Neural cell (in vitro differentiated cells): ENCODE data around the gene DCAF8. TPM values are rescaled to one million over a fixed set of nuclear protein-coding genes. Genes with fewer than 3 reads are reported as not detected.

Experiments used
- H2AFZ ChIP-seq: fragments of 200-600, 300-800 bp; sonication (generic), shearing (Covaris generic); 2 replicates; pipeline ENCODE4 v1.6.0; 2014; ENCODE audit warnings: low read depth, mild to moderate bottlenecking, antibody characterized with exemption, low read length, moderate library complexity
- H3F3A ChIP-seq: fragments of 200-600 bp; shearing (Covaris generic); 2 replicates; pipeline ENCODE4 v1.6.1; 2016; ENCODE audit warnings: mild to moderate bottlenecking, moderate library complexity, mixed read lengths, antibody characterized with exemption, low read length; ENCODE audit not compliant: insufficient read depth, poor library complexity, severe bottlenecking
- H3K27ac ChIP-seq: fragments of 200-600, 300-800 bp; sonication (generic), shearing (Covaris generic); 2 replicates; pipeline ENCODE4 v1.5.1; 2014; ENCODE audit warnings: mild to moderate bottlenecking, low read length, moderate library complexity
- H3K27me3 ChIP-seq: fragments of 300-800, 200-600 bp; sonication (generic), shearing (Covaris generic); 2 replicates; pipeline ENCODE4 v1.6.0; 2014; ENCODE audit warnings: mild to moderate bottlenecking, low read depth, low read length, moderate library complexity; ENCODE audit not compliant: insufficient read depth
- H3K36me3 ChIP-seq: fragments of 300-800, 200-600 bp; sonication (generic), shearing (Covaris generic); 2 replicates; pipeline ENCODE4 v1.5.1; 2014; ENCODE audit warnings: mild to moderate bottlenecking, antibody characterized with exemption, low read length, moderate library complexity; ENCODE audit not compliant: insufficient read depth
- H3K4me2 ChIP-seq: fragments of 300-800, 200-600 bp; sonication (generic), shearing (Covaris generic); 2 replicates; pipeline ENCODE4 v1.6.0; 2014; ENCODE audit warnings: mild to moderate bottlenecking, low read length
- H3K4me3 ChIP-seq: fragments of 300-800, 200-600 bp; sonication (generic), shearing (Covaris generic); 2 replicates; pipeline ENCODE4 v1.5.1; 2014; ENCODE audit warnings: mild to moderate bottlenecking, low read length, moderate library complexity
- H3K79me2 ChIP-seq: fragments of 200-600 bp; shearing (Covaris generic); replicated peaks from 2 replicates; pipeline ENCODE4 v1.6.0; 2014; ENCODE audit warnings: mild to moderate bottlenecking, low read length, moderate library complexity; ENCODE audit not compliant: insufficient read depth
- H3K9ac ChIP-seq: fragments of 300-800, 200-600 bp; sonication (generic), shearing (Covaris generic); 2 replicates; pipeline ENCODE4 v1.6.1; 2016; ENCODE audit warnings: mild to moderate bottlenecking, low read length, mixed read lengths
- H3K9me2 ChIP-seq: fragments of 200-600 bp; shearing (Covaris generic); 2 replicates; pipeline ENCODE4 v1.6.1; 2016; ENCODE audit warnings: mild to moderate bottlenecking, low read length, mixed read lengths; ENCODE audit not compliant: insufficient read depth
- H3K9me3 ChIP-seq: fragments of 200-600, 300-800 bp; sonication (generic), shearing (Covaris generic); 2 replicates; pipeline ENCODE4 v1.6.1; 2016; ENCODE audit warnings: mild to moderate bottlenecking, mixed run types, low read length, moderate library complexity, mixed read lengths
- H4K20me1 ChIP-seq: fragments of 200-600 bp; shearing (Covaris generic); 2 replicates; pipeline ENCODE4 v1.6.1; 2016; ENCODE audit warnings: mild to moderate bottlenecking, mixed run types; ENCODE audit not compliant: insufficient read depth
- EP300 ChIP-seq: fragments of 450-650 bp; conservative IDR thresholded peaks from 2 replicates; pipeline ENCODE4 v1.6.1; 2014; ENCODE audit warnings: antibody characterized with exemption, mild to moderate bottlenecking, moderate library complexity; ENCODE audit not compliant: poor library complexity, severe bottlenecking
- EZH2 ChIP-seq: fragments of 200-600, 300-800 bp; shearing (Covaris generic), sonication (generic); IDR thresholded peaks from 2 replicates; pipeline ENCODE4 v1.6.1; 2014; ENCODE audit warnings: antibody characterized with exemption, low read length, borderline replicate concordance, mild to moderate bottlenecking; ENCODE audit not compliant: insufficient read depth, poor library complexity, severe bottlenecking
- MXI1 ChIP-seq: fragments of 450-650 bp; conservative IDR thresholded peaks from 2 replicates; pipeline ENCODE4 v1.6.1; 2014; ENCODE audit warnings: antibody characterized with exemption, mild to moderate bottlenecking; ENCODE audit not compliant: poor library complexity, severe bottlenecking
- POLR2AphosphoS5 ChIP-seq: IDR thresholded peaks from 2 replicates; pipeline ENCODE4 v1.6.1; 2012
- RAD21 ChIP-seq: fragments of 450-650 bp; conservative IDR thresholded peaks from 2 replicates; pipeline ENCODE4 v1.6.1; 2014; ENCODE audit warnings: antibody characterized with exemption, mild to moderate bottlenecking, moderate library complexity
- SMC3 ChIP-seq: fragments of 450-650 bp; conservative IDR thresholded peaks from 2 replicates; pipeline ENCODE4 v1.6.1; 2014; ENCODE audit warnings: antibody characterized with exemption, mild to moderate bottlenecking, moderate library complexity; ENCODE audit not compliant: poor library complexity
- TAF1 ChIP-seq: IDR thresholded peaks from 2 replicates; pipeline ENCODE4 v1.6.1; 2012; ENCODE audit warnings: low read depth
- polyA plus RNA-seq: library from polyadenylated mRNA; depleted of rRNA; stranded (reverse); fragments of >200 nt; gene quantifications from 2 replicates; pipeline ENCODE4 v1.2.3, GENCODE V29; 2014
- TF ChIP-seq, protein P1 (sequence below): IDR thresholded peaks from 2 replicates; pipeline ENCODE4 v1.6.1; 2012; ENCODE audit warnings: borderline replicate concordance
- TF ChIP-seq, protein P2 (sequence below): fragments of 450-650 bp; IDR thresholded peaks from 2 replicates; pipeline ENCODE4 v1.5.1; 2014; ENCODE audit warnings: antibody characterized with exemption, mild to moderate bottlenecking, moderate library complexity; ENCODE audit not compliant: poor library complexity, severe bottlenecking

DCAF8 gene
- polyA plus RNA-seq, 1 donor from 2014 or later, result 153 TPM

DNA sequence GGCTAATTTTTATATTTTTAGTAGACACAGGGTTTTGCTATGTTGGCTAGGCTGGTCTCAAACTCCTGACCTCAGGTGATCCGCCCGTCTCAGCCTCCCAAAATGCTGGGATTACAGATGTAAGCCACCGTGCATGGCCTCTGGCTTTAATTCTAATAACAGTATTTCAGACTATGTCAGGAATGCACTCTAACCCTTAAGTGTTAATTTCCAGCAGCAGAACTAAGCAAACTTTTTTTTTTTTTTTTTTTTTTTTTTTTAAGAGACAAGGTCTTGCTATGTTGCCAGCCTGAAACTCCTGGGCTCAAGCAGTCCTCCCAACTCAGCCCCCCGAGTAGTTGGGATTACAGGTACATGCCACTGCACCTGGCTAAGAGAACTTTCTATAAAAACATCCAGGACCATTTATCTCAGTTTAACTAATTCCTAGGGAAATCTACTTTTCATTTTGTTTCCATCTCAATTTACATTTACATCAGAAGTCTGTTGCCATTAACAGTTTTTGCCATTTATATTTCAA, 6.5 kb downstream of the DCAF8 start:
- no peak for TF ChIP-seq SMC3
- TF ChIP-seq, protein P1, sequence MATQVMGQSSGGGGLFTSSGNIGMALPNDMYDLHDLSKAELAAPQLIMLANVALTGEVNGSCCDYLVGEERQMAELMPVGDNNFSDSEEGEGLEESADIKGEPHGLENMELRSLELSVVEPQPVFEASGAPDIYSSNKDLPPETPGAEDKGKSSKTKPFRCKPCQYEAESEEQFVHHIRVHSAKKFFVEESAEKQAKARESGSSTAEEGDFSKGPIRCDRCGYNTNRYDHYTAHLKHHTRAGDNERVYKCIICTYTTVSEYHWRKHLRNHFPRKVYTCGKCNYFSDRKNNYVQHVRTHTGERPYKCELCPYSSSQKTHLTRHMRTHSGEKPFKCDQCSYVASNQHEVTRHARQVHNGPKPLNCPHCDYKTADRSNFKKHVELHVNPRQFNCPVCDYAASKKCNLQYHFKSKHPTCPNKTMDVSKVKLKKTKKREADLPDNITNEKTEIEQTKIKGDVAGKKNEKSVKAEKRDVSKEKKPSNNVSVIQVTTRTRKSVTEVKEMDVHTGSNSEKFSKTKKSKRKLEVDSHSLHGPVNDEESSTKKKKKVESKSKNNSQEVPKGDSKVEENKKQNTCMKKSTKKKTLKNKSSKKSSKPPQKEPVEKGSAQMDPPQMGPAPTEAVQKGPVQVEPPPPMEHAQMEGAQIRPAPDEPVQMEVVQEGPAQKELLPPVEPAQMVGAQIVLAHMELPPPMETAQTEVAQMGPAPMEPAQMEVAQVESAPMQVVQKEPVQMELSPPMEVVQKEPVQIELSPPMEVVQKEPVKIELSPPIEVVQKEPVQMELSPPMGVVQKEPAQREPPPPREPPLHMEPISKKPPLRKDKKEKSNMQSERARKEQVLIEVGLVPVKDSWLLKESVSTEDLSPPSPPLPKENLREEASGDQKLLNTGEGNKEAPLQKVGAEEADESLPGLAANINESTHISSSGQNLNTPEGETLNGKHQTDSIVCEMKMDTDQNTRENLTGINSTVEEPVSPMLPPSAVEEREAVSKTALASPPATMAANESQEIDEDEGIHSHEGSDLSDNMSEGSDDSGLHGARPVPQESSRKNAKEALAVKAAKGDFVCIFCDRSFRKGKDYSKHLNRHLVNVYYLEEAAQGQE, result no peak
- TF ChIP-seq EZH2, result no peak
- TF ChIP-seq POLR2AphosphoS5, result no peak
- no peak for TF ChIP-seq MXI1
- TF ChIP-seq, protein P2, sequence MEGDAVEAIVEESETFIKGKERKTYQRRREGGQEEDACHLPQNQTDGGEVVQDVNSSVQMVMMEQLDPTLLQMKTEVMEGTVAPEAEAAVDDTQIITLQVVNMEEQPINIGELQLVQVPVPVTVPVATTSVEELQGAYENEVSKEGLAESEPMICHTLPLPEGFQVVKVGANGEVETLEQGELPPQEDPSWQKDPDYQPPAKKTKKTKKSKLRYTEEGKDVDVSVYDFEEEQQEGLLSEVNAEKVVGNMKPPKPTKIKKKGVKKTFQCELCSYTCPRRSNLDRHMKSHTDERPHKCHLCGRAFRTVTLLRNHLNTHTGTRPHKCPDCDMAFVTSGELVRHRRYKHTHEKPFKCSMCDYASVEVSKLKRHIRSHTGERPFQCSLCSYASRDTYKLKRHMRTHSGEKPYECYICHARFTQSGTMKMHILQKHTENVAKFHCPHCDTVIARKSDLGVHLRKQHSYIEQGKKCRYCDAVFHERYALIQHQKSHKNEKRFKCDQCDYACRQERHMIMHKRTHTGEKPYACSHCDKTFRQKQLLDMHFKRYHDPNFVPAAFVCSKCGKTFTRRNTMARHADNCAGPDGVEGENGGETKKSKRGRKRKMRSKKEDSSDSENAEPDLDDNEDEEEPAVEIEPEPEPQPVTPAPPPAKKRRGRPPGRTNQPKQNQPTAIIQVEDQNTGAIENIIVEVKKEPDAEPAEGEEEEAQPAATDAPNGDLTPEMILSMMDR, result no peak
- no peak for TF ChIP-seq TAF1
- Histone ChIP-seq H2AFZ (no peak overlapping the region), H3K9me2 (no peaks in the 10 kb centered on the region), H3K9ac (no peak overlapping the region), H3K79me2 (peaks cover 33% of the 10 kb centered on the region), H3K4me2 (no peak overlapping the region), H3K36me3 (no peaks in the 10 kb centered on the region), H3F3A (no peaks in the 10 kb centered on the region), H3K9me3 (no peaks in the 10 kb centered on the region), H4K20me1 (no peaks in the 10 kb centered on the region), H3K27me3 (no peaks in the 10 kb centered on the region), H3K27ac (no peak overlapping the region), H3K4me3 (no peak overlapping the region)

DNA sequence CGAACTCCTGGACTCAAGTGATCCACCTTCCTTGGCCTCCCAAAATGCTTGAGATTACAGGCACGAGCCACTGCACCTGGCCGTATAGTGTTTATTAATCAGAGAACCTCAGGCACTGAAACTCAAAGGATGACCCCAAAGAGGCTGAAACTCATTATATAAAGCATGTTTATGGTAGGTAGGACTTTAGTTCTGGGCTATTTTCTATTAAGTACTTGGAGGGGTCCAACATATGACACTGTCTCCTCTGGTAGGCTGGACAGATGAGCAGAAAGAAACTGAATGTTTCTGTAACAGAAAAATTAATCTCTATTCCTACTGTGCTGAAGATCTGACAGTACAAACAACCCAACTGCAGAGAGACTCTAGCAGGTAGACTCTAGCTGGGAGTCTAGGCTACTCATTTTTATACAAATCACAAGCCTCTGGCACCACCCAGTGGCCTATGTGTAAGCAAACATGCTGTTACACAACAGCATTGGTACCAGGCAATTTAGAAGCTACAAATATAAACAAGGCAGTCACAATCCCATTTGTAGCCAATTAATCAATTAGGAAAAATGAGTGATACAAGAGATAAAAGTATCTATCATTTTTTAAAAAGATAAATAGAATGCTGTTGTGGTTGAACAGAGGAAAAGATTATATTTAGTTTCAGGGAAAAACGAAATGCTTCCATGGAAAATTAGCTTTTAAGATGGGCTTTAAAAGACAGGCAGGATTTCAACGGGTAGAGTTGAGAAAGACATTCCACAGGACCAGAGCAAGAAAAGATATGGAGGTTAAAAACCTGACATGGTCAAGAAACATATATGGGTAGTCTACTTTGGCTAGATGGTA, 10.4 kb downstream of the DCAF8 start:
- Histone ChIP-seq H3K27ac (no peak overlapping the region), H4K20me1 (no peaks in the 10 kb centered on the region), H3K79me2 (peaks cover 21% of the 10 kb centered on the region), H3K36me3 (no peaks in the 10 kb centered on the region), H3K4me3 (no peak overlapping the region), H3K9ac (no peak overlapping the region), H3K4me2 (no peak overlapping the region), H3K9me3 (no peaks in the 10 kb centered on the region), H2AFZ (no peak overlapping the region), H3K27me3 (no peaks in the 10 kb centered on the region), H3F3A (no peaks in the 10 kb centered on the region), H3K9me2 (no peaks in the 10 kb centered on the region)
- TF ChIP-seq, protein P2, result peak; percentile 89
- TF ChIP-seq, protein P1, result no peak
- TF ChIP-seq RAD21 (peak; percentile 94), EP300 (no peak), POLR2AphosphoS5 (no peak), SMC3 (peak; percentile 94), EZH2 (no peak)
